ENCODE results near the gene TM4SF1.

GRCh38 chr3:149325581-149325980, 51.9 kb downstream of the TM4SF1 start:
- TF ChIP-seq CTCF (IDR thresholded peaks at IDR 0.05) (no peak), POLR2A (IDR thresholded peaks at IDR 0.05) (no peak), POLR2AphosphoS5 (IDR thresholded peaks at IDR 0.05) (no peak), EP300 (IDR thresholded peaks at IDR 0.05) (no peak)

Data from suprapubic skin (tissue), 4 donors.